T follicular helper cell (primary cell): Measurements from ENCODE around the gene DHRS3.

Experiments
- DNase-seq: peaks from one replicate; pipeline ENCODE4 v3.0.0-alpha.2; 2020; ENCODE audit warnings: low read depth

The DHRS3 gene

DNA sequence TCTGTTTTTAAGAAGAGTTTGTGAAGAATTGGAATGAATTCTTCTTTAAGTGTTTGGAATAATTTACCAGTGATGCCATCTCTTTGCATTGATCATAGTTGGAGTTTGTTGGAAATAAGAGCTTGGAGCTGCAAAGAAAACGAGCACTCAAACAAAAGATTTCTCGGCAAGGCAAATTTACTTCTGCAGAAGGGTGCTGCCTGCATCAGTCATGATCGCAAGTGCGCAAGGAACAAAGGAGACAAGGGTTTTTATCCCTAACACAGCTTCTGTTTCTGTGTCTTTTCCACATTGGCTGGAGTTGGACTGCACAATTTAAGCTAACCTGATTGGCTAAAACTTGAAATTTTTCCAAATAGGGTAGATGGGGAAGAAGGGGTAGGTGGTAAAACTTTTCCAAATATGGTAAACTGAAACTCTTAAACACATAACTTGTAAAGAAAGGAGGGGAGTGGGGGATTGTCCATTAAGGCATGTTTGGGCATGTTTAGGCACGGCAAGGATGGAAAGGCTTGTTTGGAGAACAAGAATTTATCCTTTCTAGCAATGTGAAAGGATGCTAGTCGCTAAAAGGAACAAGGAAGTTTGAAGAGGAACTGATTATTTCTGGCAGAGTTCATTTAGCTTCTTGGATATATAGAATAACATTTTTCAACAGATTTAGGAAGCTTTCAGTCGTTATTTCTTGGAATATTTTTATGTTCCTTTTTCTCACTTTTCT is 22.4 kb upstream of the DHRS3 start:
- DNase-seq = no peak

DNA sequence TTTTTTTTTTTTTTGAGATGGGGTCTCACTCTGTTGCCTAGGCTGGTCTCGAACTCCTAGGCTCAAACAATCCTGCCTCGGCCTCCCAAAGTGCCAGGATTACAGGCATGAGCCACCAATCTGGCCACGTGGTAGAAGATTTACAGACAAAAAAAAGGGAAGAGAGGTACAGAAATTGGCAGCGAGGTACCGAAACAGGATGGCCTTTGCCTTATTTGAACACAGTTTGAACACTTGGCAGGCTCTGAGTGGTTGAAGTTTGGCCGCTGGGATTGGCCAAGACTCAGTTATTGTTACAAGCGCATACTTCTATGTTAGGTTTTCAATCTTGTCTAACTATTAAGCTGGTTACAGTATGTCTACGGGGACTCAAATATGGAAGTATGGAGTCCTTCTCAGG is 19.7 kb upstream of the DHRS3 start:
- DNase-seq = no peak

GRCh38 chr1:12636098-12636950 is 18.3 kb upstream of the DHRS3 start:
- no peak for DNase-seq

GRCh38 chr1:12634696-12635202 is 16.7 kb upstream of the DHRS3 start:
- DNase-seq = no peak

GRCh38 chr1:12634156-12634555 is 16.1 kb upstream of the DHRS3 start:
- DNase-seq = no peak

GRCh38 chr1:12631571-12631970 is 13.6 kb upstream of the DHRS3 start:
- DNase-seq = no peak

DNA sequence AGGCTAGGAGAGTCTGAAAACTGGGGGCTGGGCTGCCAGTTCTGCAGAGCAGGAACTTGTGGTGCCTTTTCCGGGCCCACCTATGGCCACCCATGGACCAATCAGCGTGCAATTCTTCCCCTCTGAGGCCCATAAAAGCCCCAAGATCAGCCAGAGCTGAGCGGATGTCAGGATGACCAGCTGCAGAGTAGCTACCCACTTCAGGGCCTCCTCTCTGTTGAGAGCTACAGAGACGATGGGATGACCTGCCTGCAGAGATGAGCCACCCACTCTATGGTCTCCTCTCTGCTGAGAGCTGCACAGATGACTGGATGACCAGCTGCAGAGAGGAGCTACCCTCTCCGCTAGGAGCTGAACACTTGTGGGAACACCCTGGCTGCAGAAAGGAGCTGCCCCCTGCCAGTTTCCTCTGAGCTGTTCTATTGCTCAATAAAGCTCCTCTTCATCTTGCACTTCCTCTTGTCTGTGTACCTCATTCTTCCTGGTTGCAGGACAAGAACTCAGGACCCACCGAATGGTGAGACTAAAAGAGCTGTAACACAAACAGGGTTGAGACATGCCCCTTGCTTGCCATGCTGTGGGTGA is 13.0 kb upstream of the DHRS3 start:
- DNase-seq = no peak

GRCh38 chr1:12629985-12630760 is 12.2 kb upstream of the DHRS3 start:
- no peak for DNase-seq

DNA sequence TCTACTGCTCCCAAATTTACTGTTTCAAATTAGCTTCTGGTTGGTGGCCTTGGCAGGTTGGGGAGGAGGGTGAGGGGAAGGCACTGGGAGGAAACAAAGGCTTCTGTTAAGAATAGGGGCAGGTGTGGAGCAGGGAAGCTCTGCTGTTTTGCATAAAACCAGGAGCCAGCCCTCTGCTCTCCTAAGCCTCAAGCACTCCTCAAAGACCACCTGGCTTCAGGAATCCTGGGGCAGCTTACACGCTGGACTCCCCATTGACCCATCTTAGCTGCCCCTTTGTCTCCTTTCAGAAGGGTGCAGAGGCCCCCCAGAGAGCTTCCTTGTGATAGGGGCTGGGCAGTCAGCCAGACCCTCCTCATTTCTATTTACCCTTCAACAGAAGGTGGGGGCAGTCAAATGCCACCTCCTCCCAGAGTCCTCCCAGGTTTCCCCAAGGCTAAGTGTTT is 11.5 kb upstream of the DHRS3 start:
- DNase-seq = no peak

- DNase-seq = no peak
Observed at GRCh38 chr1:12627296-12627695, 9.3 kb upstream of the DHRS3 start.

DNA sequence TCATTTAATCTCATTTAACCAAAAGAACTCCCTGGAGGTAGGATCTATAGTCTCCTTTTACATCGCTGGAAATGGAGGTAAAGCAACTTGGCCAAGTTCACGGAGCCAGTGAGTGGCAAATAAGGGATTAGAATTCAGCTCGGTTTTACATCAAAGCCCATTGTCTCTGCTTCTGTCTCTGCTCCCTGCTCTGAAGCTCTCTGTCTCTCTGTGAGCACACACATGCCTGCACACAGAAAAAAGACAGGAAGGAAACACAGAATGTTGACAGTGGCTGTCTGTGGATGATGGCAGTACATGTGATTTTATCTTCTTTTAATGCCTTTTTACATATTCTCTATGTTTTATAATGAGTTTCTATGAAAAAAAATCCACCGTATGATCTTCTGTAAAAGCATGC is 8.9 kb upstream of the DHRS3 start:
- no peak for DNase-seq

GRCh38 chr1:12625276-12625675 is 7.3 kb upstream of the DHRS3 start:
- no peak for DNase-seq

DNA sequence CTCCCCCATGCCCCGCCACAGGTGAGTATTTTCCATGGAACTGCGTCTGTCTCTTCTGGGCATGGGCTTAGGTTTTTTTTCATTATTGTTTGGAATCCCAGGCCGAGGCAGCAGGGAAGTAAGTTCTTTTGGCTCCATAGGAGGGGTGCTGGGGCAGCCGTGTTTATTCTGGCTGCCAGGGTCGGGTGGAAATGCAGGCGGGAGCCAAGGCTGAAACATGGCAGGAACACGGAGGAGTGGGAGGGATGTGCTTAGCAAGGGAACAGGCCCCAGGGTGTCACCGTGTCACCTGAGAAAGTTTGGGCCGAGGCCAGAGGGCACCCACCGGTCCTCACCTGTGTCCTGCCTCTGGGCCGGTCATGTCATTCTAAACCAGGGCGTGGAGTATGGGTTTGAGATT is 4.5 kb upstream of the DHRS3 start:
- DNase-seq = no peak

GRCh38 chr1:12621346-12622335 is 3.6 kb upstream of the DHRS3 start:
- DNase-seq = no peak

GRCh38 chr1:12620931-12621330 is 2.9 kb upstream of the DHRS3 start:
- no peak for DNase-seq

GRCh38 chr1:12620488-12620865 is 2.5 kb upstream of the DHRS3 start:
- no peak for DNase-seq

DNA sequence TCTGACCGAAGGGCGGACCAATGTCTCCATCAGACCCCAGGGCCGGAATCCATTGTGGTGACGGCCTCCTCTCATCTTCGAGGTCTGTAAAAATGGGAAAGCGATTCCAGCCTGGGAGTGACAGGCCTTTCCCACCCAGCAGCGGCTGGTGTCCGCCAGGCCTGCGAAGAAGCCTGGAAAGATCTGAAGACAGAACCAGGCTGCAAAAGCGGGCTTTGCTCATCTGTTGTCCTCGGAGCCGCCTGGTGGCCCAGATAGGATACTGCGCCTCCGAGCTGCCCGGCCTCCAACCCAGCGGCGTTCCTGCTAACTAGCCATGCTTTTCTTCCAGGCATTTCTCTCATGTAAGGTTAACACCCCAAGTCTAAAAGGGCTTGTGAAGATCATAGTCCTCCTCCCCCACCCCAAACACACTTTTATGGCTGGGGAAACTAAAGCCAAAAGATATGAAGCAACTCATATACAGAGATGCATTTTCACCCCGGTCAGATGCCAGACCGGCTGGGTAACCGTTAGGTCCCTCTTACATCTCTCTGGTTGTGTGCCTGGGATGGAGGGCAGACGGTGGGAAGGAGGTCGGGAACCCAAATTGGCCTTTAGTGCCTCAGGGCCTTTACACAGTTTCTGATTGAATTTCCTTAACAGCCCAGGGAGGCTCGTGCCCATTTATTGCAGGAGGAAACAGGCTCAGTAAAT is 1.9 kb upstream of the DHRS3 start:
- DNase-seq = peak; percentile 68

DNA sequence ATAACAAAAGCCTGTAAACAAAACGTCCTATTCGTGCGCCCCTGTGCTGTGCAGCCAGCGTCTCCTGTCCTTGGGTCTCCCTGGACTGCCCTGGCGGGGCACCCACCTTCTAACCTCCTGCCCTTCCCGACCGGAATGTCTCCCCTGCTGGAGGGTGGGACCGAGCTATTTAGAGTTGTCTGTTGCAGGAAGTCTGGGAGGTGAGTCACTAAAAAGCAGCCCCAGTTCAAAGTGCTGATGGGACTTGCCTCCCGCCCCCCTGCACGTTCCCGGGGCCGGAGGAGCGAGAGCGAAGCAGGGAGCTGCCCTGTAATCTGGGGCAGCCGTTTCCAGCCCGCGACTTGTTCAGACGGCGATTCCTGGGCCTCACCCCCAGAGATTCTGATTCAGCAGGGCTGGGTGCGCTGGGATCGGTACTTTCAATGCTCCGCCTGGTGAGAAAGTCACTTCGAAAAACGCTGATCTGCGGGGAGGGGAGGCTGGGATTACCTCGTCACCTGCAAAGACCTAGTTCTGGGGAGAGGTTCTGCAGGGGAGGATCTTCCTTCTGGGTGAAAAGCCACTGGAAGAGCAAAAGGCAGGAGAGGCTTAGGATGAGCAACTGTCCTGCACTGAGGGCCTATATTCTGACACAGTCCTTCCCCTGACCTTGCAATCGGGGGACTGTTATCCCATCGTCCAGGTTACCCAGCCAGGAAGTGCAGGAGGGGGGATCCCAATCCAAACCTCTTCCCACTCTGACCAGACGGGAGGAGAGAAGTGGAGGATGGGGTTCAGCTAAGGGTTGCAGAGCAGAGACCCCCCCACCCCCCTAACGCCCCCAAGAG is 1.2 kb upstream of the DHRS3 start:
- peak; percentile 58 for DNase-seq

- no peak for DNase-seq
Observed at GRCh38 chr1:12618661-12618964, 603 bp upstream of the DHRS3 start.
